Activated CD8-positive, alpha-beta memory T cell treated with anti-CD3 and anti-CD28 coated beads, Interleukin-2, amount 50 U/mL, for 1 hour (primary cell): ENCODE data around the gene ROR2.

Experiments used
- DNase-seq: peaks from one replicate; pipeline ENCODE4 v3.0.0-alpha.2; 2020; ENCODE audit errors: extremely low read depth

The ROR2 gene

GRCh38 chr9:91516777-91517176 lies 433.3 kb downstream of the ROR2 start:
- DNase-seq, result no peak

GRCh38 chr9:91516081-91516480 lies 433.9 kb downstream of the ROR2 start:
- no peak for DNase-seq

GRCh38 chr9:91515074-91515687 lies 434.8 kb downstream of the ROR2 start:
- no peak for DNase-seq
